DOHH2 (cell line): Measurements from ENCODE around the gene AQP7.
"Not testable (repeated sequence)": the region's sequence is repeated elsewhere in the genome, so short reads cannot be mapped to it uniquely, and the experiment has no call there.

Source experiments
- EZH2phosphoT487 ChIP-seq: fragments of 200-600 bp; sonication (generic); IDR thresholded peaks from 2 replicates; pipeline ENCODE4 v1.6.1; 2017; ENCODE audit warnings: borderline replicate concordance, mild to moderate bottlenecking, antibody characterized with exemption, low read length, moderate library complexity, mixed read lengths
- TF ChIP-seq, protein P1 (sequence below): fragments of 200-600 bp; sonication (generic); IDR thresholded peaks from one replicate; pipeline ENCODE4 v1.5.1; 2014; ENCODE audit warnings: antibody characterized with exemption, mild to moderate bottlenecking, low read depth, low read length; ENCODE audit not compliant: poor library complexity, severe bottlenecking

DNA sequence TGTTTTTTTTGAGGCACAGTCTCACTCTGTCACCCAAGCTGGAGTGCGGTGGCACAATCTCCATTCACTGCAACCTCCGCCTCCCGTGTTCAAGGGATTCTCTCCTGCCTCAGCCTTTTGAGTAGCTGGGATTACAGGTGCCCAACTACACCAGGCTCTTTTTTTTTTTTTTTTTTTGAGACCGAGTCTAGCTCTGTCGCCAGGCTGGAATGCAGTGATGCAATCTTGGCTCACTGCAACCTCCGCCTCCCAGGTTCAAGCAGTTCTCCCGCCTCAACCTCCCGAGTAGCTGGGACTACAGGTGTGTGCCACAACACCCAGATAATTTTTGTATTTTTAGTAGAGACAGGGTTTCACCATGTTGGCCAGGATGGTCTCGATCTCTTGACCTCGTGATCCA lies 20.0 kb downstream of the AQP7 start:
- TF ChIP-seq, protein P1, sequence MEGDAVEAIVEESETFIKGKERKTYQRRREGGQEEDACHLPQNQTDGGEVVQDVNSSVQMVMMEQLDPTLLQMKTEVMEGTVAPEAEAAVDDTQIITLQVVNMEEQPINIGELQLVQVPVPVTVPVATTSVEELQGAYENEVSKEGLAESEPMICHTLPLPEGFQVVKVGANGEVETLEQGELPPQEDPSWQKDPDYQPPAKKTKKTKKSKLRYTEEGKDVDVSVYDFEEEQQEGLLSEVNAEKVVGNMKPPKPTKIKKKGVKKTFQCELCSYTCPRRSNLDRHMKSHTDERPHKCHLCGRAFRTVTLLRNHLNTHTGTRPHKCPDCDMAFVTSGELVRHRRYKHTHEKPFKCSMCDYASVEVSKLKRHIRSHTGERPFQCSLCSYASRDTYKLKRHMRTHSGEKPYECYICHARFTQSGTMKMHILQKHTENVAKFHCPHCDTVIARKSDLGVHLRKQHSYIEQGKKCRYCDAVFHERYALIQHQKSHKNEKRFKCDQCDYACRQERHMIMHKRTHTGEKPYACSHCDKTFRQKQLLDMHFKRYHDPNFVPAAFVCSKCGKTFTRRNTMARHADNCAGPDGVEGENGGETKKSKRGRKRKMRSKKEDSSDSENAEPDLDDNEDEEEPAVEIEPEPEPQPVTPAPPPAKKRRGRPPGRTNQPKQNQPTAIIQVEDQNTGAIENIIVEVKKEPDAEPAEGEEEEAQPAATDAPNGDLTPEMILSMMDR: not testable (repeated sequence)
- not testable (repeated sequence) for TF ChIP-seq EZH2phosphoT487
